Stimulated activated CD8-positive, alpha-beta memory T cell treated with anti-CD3 and anti-CD28 coated beads, Interleukin-7, amount 100 ng/mL, for 1 hour (primary cell): ENCODE data around the gene AIFM3.
"Not testable (repeated sequence)": the region's sequence is repeated elsewhere in the genome, so short reads cannot be mapped to it uniquely, and the experiment has no call there.

Source experiments
- DNase-seq, 2 donors: peaks; one replicate each; pipeline ENCODE4 v3.0.0-alpha.2; 2020; ENCODE audit warnings: low read depth in 2 of 2

Gene AIFM3

DNA sequence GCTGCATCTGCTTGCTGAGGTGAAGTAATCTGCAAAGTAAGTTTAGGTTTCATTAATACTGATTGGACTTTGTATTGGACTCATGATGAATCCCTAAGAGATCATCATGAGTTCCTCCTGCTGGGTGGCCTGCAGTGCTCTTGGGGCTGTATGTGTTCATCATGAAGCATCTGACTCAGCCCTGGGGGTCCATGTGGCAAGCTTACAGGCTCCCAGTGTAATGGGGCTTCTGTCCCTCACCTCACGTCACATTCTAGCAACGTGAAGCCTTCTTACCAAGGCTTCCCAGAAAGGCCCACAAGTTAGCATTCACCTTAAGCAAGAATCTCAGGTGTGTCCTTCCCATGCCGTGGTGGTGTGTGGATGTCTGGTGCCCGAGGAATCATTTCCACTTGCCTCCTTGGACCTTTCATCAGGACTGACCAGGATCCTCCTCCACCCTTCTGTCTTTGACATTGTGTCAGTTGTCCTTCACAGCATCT is 26.1 kb upstream of the AIFM3 start:
- no peak for DNase-seq

DNA sequence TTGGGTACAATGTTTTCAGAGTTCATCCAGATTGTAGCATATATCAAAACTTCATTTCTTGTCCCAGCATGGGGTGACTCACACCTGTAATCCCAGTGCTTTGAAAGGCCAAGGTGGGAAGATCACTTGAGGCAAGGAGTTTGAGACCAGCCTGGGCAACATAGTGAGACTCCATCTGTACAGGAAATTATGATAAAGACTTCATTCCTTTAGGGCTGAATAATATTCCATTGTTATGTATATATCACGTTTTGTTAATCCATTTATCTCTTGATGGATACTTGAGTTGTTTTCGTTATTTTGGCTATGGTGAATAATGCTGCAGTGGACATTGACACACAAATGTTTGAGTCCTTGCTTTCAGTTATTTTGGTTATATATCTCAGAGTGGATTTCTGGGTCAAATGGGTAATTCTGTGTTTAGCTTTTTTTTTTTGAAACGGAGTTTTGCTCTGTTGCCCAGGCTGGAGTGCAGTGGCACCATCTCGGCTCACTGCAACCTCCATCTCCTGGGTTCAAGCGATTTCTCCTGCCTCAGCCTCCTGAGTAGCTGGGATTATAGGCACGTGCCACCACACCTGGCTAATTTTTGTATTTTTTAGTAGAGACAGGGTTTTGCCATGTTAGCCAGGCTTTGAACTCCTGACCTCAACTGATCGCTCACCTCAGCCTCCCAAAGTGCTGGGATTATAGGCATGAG is 24.7 kb upstream of the AIFM3 start:
- DNase-seq, result not testable (repeated sequence)

DNA sequence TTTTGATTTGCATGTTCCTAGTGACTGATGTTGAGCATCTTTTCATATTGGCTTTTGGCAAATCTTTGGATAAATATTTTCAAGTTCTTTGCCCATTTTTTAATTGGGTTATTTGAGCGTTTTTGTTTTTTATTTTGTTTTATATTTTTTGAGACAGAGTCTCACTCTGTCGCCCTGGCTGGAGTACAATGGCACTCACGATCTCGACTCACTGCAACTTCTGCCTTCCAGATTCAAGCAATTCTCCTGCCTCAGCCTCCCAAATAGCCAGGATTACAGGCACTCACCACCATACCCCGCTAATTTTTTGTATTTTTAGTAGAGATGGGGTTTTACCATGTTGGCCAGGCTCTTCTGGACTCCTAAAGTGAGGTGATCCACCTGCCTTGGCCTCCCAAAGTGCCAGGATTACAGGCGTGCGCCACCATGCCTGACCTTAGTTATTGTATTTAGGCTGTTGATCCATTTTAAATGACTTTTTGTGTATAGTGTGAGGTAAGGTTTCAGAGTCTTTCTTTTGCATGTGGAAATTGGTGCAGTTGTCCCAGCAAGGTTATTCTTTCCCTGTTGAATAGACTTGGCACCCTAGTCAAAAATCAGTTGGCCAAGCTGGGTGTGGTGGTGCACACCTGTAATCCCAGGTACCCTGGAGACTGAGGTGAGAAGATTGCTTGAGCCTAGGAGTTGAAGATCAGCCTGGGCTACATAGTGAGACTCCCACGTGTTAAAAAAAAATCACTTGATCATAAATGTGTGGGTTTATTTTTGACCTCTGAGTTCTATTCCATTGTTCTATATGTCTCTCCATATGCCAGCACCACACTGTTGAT is 23.7 kb upstream of the AIFM3 start:
- no peak for DNase-seq

DNA sequence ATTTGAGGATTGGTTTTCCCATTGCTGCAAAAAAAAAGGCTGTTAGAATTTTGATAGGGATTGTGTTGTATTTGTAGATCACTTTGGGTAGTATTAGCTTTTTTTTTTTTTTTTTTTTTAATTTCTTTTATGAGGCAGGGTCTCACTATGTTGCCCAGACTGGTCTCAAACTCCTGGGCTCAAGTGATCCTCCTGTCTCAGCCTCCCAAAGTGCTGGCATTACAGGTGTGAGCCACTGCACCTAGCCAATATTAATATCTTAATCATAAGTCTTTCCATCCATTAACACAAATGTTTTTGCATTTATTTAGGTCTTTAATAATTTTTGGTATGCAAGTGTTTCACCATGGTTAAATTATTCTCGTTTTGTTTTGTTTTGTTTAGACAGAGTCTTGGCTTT is 23.0 kb upstream of the AIFM3 start:
- no peak for DNase-seq

DNA sequence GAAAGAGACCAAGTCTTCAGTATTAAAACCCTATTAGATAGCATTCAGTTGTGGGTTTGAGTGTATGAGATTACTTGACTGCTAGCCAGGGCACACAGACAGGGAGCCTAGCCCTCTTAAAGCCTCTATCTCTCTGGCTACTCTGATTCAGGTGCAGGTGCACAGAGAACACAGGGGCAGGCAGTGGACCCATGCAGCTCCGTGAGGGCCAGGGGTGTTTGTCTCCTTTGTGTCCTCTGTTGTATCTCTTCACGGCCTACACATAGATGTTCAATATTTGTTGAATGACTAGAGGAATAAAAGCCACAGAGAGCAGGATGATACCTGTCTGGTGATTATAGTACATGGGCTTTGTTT is 21.5 kb upstream of the AIFM3 start:
- no peak for DNase-seq

DNA sequence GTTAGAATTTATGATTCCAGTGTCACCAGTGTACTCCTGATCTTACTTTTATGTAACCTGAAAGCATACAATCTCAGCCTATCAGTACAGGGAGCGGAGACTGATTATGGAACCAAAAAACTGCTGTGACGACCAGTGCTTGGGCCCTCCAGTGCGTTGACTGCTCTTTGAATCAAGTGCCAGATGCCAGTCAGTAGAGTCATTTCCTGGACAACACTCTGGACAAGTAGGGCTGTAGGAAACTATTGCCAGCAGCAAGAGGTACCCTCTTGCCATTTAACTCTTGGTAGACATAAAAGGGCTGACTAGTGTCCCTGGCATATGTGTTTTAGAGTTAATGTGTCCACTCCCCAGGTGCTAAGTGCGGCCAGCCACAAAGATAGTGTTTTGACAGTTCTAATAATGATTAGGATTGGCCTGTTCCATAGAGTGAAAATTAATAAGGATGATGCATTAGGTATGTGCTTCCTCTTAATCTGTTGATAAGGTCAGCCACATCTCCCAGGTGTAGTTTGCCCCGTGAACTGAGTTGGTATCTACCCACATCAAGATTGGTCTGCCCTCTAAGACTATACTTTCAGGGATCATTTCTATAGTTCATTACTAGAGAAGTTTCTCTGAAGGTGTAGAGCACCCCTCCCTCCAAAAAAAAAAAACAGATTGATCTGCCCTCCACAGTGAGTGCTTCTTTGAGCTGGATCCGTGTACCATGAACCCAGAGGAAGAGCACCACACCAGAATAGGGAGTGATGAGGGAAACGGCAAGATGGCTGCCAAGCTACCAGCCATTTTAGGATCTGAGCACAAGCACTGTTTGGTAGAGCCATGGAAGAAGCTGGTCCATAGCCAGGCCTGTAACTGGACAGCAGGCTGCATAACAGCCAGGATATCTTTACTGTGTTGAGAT is 20.7 kb upstream of the AIFM3 start:
- no peak for DNase-seq

DNA sequence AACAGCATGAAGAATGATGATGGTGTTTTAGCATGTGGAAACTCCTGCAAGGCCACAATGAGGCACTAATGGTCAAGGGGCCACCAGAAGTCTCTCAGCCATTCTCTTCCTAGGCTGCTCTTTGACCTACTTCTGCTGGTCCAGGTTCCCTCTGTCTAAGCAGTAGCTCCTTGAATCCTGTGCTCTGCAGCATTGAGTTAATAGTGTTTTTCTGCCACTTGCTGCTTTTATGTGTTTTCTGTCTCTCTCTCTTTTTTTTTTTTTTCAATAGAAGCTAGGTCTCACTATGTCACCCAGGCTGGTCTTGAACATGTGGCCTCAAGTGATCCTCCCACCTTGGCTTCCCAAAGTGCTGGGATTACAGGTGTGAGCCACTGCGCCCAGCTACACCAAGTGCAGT is 20.1 kb upstream of the AIFM3 start:
- DNase-seq, result no peak

DNA sequence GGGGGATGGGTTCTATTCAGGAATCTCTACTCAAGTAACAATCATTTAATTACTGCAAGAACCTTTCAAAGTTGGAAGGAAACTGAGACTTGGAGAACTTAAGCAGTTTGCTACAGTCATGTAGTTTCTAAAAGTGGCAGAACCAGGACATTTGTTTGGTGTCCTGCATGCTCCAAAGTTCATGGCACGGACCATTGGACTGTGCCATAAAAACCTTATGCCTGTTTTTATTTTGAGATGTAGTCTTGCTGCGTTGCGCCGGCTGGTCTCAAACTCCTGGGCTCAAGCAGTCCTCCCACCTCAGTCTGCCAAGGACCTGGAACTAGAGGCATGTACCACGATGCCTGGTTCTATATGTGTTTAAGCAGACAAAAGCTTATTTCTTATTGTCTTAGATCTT is 18.6 kb upstream of the AIFM3 start:
- DNase-seq, result no peak

DNA sequence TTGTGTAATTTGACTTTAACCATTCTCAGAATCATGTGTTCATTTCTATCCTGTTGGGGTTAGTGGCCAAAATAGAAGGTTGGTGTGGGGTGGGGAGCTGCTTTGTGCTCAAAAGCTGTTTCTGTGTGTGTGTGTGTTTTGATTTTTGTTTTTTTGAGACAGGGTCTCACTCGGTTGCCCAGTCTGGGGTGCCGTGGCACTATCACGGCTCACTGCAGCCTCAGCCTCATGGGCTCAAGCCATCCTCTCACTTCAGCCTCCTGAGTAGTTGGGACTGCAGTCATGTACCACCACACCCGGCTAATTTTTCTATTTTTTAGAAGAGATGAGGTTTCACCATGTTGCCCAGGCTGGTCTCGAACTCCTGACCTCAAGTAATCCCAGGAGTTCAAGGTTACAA is 18.1 kb upstream of the AIFM3 start:
- no peak for DNase-seq

DNA sequence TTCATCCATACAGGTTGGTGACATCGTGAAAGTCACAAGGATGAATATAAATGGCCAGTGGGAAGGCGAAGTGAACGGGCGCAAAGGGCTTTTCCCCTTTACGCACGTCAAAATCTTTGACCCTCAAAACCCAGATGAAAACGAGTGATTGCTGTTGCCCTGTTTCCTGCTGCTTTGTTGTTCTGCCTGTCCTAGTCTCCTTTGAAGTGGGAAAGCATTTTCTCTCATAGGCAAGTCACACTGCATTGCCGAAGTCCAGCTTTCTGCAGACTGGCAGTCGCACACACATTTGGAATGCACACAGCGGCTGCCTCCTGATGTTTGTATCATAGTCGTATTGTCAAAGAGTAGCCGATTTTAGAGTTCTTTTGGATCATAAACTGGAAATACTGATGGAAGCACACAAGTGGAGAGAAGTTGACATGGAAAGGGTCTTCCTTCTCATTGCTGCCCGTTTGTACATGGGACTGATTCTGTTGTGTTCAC is 17.3 kb upstream of the AIFM3 start:
- no peak for DNase-seq

DNA sequence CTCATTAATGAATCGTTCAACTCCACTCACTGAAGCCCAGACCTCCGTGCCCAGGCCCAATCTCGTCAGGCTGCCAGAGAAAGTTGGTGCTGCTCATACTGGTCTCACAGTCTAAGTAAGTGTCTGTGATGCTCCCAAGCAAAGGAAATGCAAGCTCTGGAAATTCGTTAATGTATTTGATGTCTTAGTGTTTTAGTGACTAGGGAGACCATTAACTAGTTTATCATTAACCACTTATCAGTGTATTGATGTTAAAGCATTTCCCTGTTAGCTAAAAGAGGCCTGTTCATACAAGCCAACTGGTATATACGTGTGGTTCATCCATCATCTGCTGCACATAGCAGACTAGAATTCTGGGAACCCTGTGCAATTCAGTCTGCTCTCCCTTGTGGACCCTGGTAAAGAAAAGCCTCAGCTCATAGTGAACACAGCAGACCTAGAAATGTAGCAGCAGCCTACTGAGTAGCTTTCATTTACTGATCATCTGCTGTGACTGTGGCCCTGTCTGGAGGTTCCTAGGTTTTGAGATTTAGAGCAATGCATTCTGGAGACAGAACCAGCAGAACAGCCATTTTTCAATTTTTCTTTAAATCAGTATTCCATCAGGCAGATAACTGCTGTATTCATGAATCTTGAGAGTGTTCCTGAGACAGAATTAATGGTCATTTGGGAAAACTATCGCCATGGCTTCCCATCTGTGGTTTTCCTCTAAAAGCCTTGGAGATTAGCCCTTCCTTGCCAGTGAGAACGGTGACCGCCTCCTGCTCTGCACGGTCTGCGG is 15.7 kb upstream of the AIFM3 start:
- no peak for DNase-seq

DNA sequence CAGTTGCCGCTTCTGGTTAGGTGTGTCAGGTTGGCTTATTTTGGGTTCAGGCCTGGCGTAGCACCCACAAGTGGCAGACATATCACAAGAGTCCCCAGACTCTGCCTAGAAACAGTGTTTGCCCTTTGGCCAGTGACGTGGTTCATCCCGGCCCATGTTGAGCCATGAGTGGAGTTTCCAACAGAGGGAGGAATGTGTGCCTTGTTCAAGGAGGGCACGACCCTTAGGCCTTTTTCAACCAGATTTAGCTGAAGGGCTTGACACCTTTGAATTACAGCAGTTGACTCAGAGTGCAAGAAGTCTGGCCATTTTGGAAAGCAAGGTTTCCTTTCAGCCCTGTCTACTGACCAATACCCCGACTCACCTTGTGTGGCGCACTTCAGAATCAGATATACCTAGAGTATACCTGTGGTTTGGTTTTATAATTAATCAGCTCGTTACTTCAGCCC is 15.1 kb upstream of the AIFM3 start:
- DNase-seq, result no peak

DNA sequence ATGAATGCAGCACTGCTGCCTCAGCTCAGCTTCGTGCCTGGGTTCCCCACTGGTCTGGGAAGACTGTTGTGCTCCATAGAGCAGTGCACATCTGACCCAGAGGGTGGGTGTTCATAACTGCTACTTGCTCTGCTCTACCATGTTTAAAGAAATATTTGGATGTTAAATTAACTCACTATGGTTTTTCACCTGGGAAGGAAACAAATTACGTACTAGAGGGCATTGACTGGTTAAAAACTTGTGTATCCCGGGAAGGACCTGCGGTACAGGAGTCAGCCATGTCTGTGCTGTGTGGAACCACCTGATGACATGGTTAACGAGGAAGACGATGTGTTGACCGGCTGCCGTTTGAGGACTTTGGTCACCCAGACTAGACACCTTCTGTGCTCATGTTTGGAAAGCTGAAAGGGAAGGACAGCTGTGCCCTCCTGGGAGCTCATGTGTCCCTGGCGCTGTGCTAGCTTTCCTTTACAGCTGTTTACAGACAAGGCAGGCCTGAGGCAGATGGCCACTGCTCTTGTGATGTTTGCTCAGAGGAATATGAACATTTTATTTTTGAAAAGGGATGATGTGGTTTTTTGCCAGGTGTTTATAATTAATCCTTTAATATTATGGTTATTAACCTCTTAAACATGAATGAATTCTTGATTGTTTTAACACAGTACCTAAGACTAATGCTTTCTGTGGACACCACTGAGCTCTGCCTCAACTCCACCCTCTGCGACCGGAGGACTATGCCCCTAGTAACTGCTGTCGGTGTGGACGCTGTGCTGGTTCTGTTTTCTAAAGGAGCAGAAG is 14.3 kb upstream of the AIFM3 start:
- DNase-seq, result no peak

DNA sequence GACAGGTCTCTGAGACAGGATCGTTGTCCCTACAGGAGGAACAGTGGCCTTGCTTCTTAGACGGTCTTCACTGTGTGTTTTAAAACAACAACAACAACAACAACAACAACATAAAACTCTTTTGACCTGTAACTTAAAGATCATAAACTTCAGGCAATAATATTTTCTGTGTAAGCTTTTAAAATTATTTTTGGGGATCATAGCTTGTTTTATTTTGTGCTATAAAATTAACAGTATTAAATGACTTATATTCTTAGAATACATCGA is 13.8 kb upstream of the AIFM3 start:
- no peak for DNase-seq

DNA sequence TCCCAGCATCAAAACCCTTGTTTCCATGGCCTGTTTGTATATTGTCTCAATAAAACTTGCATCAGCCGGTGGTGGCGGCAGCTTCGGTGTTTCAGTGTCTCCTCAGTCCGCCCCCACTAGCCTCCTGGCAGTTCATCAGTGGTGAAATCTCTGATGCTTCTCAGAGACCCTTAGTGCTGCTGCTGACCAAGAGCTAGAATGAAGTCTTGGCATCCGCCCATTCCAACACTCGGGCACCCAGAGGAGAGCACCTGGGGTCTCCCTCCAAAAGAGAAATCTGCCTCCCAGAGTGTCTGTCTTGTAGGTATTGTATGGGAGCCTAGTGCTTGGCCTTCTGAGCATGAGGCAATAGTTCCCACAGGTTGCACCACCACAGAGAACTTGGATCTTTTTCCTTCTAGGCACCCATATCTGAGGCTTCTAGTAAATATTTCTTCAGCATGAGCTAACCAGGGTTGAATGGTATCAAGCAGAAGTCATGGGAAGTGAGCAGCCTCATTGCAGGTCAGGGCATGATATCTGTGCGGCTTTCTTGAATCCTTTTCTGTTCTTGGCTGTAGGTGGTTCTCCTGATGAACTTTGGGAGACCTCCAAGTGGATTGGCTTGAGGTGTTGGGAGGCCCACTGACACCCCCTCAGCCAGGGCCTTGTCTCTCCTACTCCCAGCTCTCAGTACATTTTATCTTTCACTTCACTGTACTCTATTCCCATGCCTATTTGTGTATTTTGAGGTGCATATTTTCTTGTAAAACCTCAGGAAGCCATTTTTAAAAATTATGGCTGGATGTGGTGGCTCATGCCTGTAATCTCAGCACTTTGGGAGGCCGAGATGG is 13.2 kb upstream of the AIFM3 start:
- no peak for DNase-seq

DNA sequence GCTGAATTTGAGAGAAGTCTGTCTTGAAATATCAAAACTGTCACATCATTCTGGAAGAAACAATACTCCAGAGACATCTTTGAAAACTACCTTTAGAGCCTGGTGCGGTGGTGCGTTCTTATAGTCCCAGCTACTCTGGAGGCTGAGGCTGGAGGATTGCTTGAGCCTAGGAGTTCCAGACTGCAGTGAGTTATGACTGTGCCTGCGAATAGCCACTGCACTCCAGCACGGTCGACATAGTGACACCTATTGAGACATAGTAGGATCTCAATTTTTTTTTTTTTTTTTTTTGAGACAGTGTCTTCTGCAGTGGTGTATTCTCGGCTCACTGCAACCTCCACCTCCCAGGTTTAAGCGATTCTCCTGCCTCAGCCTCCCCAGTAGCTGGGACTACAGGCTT is 11.5 kb upstream of the AIFM3 start:
- no peak for DNase-seq

DNA sequence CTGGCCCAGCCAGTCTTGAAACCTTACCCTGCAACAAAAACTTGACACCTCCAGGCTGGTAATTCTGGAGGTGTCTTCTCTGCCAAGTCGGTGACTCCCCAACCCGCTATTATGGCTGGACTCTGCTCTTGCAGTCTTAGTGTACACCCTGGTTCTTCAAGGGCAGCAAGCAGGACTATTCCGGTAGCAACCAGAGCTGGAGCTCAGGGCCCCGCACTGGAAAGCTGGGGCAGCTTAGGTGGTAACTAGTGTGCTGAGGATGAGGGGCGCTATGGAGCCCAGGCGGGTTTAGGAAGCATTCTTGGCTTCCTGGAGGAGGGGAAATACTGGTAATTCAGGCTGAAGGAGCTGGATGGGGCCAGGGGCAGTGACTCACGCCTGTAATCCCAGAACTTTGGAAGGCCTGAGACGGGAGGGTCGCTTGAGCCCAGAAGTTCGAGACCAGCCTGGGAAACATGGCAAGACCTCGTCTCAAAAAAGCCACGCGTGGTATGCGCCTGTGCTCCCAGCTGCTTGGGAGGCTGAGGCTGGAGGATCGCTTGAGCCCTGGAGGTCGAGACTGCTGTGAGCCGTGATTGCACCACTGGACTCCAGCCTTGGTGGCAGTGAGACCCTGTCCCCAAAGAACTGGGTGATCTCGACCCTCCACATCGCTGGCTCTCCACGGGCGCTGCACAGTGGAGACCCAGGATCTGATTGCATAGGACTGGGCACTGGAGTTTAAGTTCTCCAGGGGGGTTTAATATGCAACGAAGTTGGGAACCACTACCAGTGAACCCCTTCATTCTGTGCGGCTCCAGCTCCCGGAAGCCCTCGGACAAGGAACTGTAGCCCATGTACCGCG is 10.6 kb upstream of the AIFM3 start:
- DNase-seq, result no peak

DNA sequence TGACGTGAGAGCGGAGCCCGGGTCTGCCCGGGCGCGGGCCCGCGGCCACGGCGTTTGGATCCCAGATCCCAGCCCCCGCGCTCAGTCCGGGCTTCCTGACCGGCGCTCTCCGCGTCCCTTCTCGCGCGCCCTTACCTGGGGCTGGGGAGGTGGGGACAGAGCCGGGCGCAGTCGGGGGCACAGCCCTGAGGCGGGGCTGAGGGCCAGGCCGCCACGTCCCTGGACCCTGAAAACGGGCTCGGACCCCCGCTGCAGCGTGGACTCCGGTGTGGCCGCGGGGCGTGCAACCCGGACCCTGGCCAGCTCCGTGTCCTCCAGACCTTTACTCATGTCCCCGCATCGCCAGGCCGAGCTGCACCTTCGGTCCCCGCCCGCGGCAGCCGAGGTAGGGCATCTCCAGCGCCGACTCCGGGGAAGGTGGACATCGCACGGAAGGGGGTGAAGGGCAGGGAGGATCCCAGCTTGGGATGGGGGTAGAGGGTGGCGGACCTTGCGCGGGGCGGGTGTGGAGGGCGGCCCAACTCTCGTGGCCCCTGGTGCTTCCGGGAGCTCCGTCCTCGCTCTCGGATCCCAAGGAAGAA is 9.9 kb upstream of the AIFM3 start:
- DNase-seq, result no peak
